H1 (cell line): ENCODE measurements around the gene KNDC1. TPM values are rescaled to one million over a fixed set of nuclear protein-coding genes. Genes with fewer than 3 reads are reported as not detected.

ENCODE experiments used
- CTCF ChIA-PET: fragments of 300-600 bp; sonication (Branson Sonifier 250); formaldehyde crosslinking; loops from one replicate; lab custom pipeline; 2021; ENCODE audit not compliant: partially characterized antibody; lab: Charles Lee
- POLR2A ChIA-PET: fragments of 300-600 bp; sonication (Branson Sonifier 250); formaldehyde crosslinking; loops from one replicate; lab custom pipeline; 2021; ENCODE audit warnings: inconsistent platforms; ENCODE audit not compliant: partially characterized antibody; lab: Charles Lee
- DNase-seq, 2 experiments: peaks; one replicate each; pipeline versions ENCODE4 v3.0.0 to v3.0.0-alpha.2; 2010 to 2022; ENCODE audit warnings: low spot score in 2 of 2, low read depth in 1 of 2, mixed read lengths in 1 of 2
- FAIRE-seq: peaks from 2 replicates; lab custom pipeline; 2011; peaks lifted over from hg19 to GRCh38; lab: Jason Lieb, UNC
- H2AFZ ChIP-seq: 2 replicates; pipeline ENCODE4 v1.8.1; 2012; ENCODE audit warnings: low read length, inconsistent platforms
- H2AK5ac ChIP-seq: 2 replicates; pipeline ENCODE4 v1.6.1; 2013; ENCODE audit warnings: low read depth, low read length
- H2BK120ac ChIP-seq: replicated peaks from 2 replicates; pipeline ENCODE3; 2013; ENCODE audit warnings: low read depth, low read length, inconsistent platforms
- H2BK12ac ChIP-seq: 2 replicates; pipeline ENCODE4 v1.6.1; 2013; ENCODE audit warnings: low read depth, low read length
- H2BK15ac ChIP-seq: 2 replicates; pipeline ENCODE4 v1.6.1; 2013; ENCODE audit warnings: low read length
- H2BK20ac ChIP-seq: 2 replicates; pipeline ENCODE4 v1.6.1; 2013; ENCODE audit warnings: low read length
- H2BK5ac ChIP-seq: 2 replicates; pipeline ENCODE4 v1.6.1; 2013; ENCODE audit warnings: low read depth, low read length
- H3K14ac ChIP-seq: 2 replicates; pipeline ENCODE4 v1.6.1; 2013; ENCODE audit warnings: inconsistent platforms; ENCODE audit not compliant: insufficient read length
- H3K18ac ChIP-seq: 2 replicates; pipeline ENCODE4 v1.6.1; 2013; ENCODE audit warnings: low read length; ENCODE audit errors: extremely low read depth
- H3K23ac ChIP-seq: 2 replicates; pipeline ENCODE4 v1.6.1; 2013; ENCODE audit warnings: inconsistent platforms; ENCODE audit not compliant: insufficient read length
- H3K23me2 ChIP-seq: 2 replicates; pipeline ENCODE4 v1.6.1; 2013; ENCODE audit warnings: low read depth, low read length
- H3K27ac ChIP-seq: 2 replicates; pipeline ENCODE4 v1.6.1; 2011; ENCODE audit warnings: low read depth, low read length, inconsistent platforms
- H3K27me3 ChIP-seq, 4 experiments: replicated peaks in 1 of 4; 1 replicate in 1 of 4; 2 replicates in 3 of 4; pipeline versions ENCODE4 v1.6.1 to v1.8.1; 2011 to 2013; ENCODE audit warnings: low read length in 3 of 4, mild to moderate bottlenecking in 3 of 4, inconsistent platforms in 2 of 4, mixed read lengths in 2 of 4, moderate library complexity in 1 of 4; ENCODE audit not compliant: control insufficient read depth in 3 of 4, insufficient read depth in 3 of 4; ENCODE audit errors: extremely low read depth in 1 of 4
- H3K36me3 ChIP-seq, 4 experiments: 2 replicates each; pipeline versions ENCODE4 v1.6.1 to v1.8.1; 2011 to 2013; ENCODE audit warnings: mild to moderate bottlenecking in 4 of 4, low read length in 3 of 4, moderate library complexity in 2 of 4, control low read depth in 1 of 4, inconsistent platforms in 1 of 4; ENCODE audit not compliant: insufficient read depth in 4 of 4, control insufficient read depth in 2 of 4
- H3K4ac ChIP-seq: replicated peaks from 2 replicates; pipeline ENCODE3; 2013; ENCODE audit warnings: low read length, low read depth, mixed read lengths, inconsistent platforms; ENCODE audit not compliant: insufficient read length
- H3K4me1 ChIP-seq, 4 experiments: replicated peaks in 1 of 4; 1 replicate in 1 of 4; 2 replicates in 3 of 4; pipeline versions ENCODE4 v1.6.1 to v1.8.1; 2011 to 2013; ENCODE audit warnings: low read length in 3 of 4, inconsistent platforms in 2 of 4, mixed read lengths in 1 of 4; ENCODE audit not compliant: insufficient read depth in 4 of 4, control insufficient read depth in 3 of 4
- H3K4me2 ChIP-seq, 2 experiments: 2 replicates each; pipeline versions ENCODE4 v1.6.1 to v1.8.1; 2011 to 2013; ENCODE audit warnings: low read depth in 2 of 2, low read length in 2 of 2, control low read depth in 1 of 2, inconsistent platforms in 1 of 2, mild to moderate bottlenecking in 1 of 2; ENCODE audit not compliant: insufficient read depth in 1 of 2
- H3K4me3 ChIP-seq, 4 experiments: fragments of 200-600, 300-600 bp in 1 of 4; sonication (generic), shearing (Covaris generic), sonication (Bioruptor Twin) in 1 of 4; 2 replicates each; pipeline versions ENCODE4 v1.5.1 to v1.8.1; 2011 to 2016; ENCODE audit warnings: low read length in 4 of 4, low read depth in 3 of 4, control low read depth in 2 of 4, inconsistent platforms in 2 of 4, mild to moderate bottlenecking in 2 of 4, mixed read lengths in 1 of 4, moderate library complexity in 1 of 4; ENCODE audit not compliant: insufficient read depth in 2 of 4; ENCODE audit errors: extremely low read depth in 1 of 4
- H3K56ac ChIP-seq: replicated peaks from 2 replicates; pipeline ENCODE3; 2013; ENCODE audit warnings: low read depth, mild to moderate bottlenecking, mixed read lengths, low read length, inconsistent platforms; ENCODE audit not compliant: insufficient read length
- H3K79me1 ChIP-seq: 2 replicates; pipeline ENCODE4 v1.6.1; 2013; ENCODE audit warnings: low read depth, low read length, control low read depth
- H3K79me2 ChIP-seq, 2 experiments: 2 replicates each; pipeline versions ENCODE4 v1.6.1 to v1.8.1; 2012 to 2013; ENCODE audit warnings: low read length in 2 of 2, mild to moderate bottlenecking in 2 of 2, inconsistent platforms in 1 of 2; ENCODE audit not compliant: insufficient read depth in 2 of 2, control insufficient read depth in 1 of 2
- H3K9ac ChIP-seq, 4 experiments: replicated peaks in 1 of 4; 1 replicate in 1 of 4; 2 replicates in 3 of 4; pipeline versions ENCODE4 v1.6.1 to v1.8.1; 2011 to 2013; ENCODE audit warnings: low read depth in 3 of 4, low read length in 3 of 4, control low read depth in 2 of 4, mild to moderate bottlenecking in 2 of 4, moderate library complexity in 2 of 4, inconsistent platforms in 1 of 4; ENCODE audit errors: extremely low read depth in 1 of 4
- H3K9me3 ChIP-seq, 2 experiments: 2 replicates each; pipeline versions ENCODE4 v1.6.1 to v1.8.1; 2012 to 2013; ENCODE audit warnings: mild to moderate bottlenecking in 2 of 2, moderate library complexity in 2 of 2, control low read depth in 1 of 2, inconsistent platforms in 1 of 2, low read depth in 1 of 2, low read length in 1 of 2, mixed read lengths in 1 of 2; ENCODE audit not compliant: insufficient read depth in 2 of 2
- H4K20me1 ChIP-seq, 2 experiments: replicated peaks in 1 of 2; 2 replicates each; pipeline versions ENCODE3 to v1.8.1; 2011 to 2013; ENCODE audit warnings: inconsistent platforms in 2 of 2, low read length in 2 of 2, mild to moderate bottlenecking in 1 of 2; ENCODE audit not compliant: insufficient read depth in 2 of 2, control insufficient read depth in 1 of 2
- H4K5ac ChIP-seq: 2 replicates; pipeline ENCODE4 v1.6.1; 2013; ENCODE audit warnings: low read length, low read depth, mixed read lengths, inconsistent platforms; ENCODE audit not compliant: insufficient read length
- H4K8ac ChIP-seq: 2 replicates; pipeline ENCODE4 v1.8.0; 2013; ENCODE audit warnings: mild to moderate bottlenecking, moderate library complexity, low read length, inconsistent platforms; ENCODE audit not compliant: insufficient read depth; ENCODE audit errors: extremely low read depth
- H4K91ac ChIP-seq: replicated peaks from 2 replicates; pipeline ENCODE3; 2013; ENCODE audit warnings: low read length, mixed read lengths, inconsistent platforms; ENCODE audit not compliant: insufficient read length
- EGR1 ChIP-seq: IDR thresholded peaks from 2 replicates; pipeline ENCODE4 v1.6.1; 2011; ENCODE audit warnings: low read depth, low read length, borderline replicate concordance
- HDAC2 ChIP-seq, 2 experiments: fragments of 300-600 bp in 1 of 2; sonication (generic) in 1 of 2; IDR thresholded peaks; 2 replicates each; pipeline ENCODE4 v1.6.1; 2011 to 2012; ENCODE audit warnings: low read depth in 2 of 2, low read length in 2 of 2, mild to moderate bottlenecking in 2 of 2, moderate library complexity in 2 of 2, borderline replicate concordance in 1 of 2, inconsistent platforms in 1 of 2
- KDM1A ChIP-seq: fragments of 200-600, 300-600 bp; sonication (generic); IDR thresholded peaks from 2 replicates; pipeline ENCODE4 v1.7.1; 2016; ENCODE audit warnings: mild to moderate bottlenecking, low read length, borderline replicate concordance
- SIX5 ChIP-seq: IDR thresholded peaks from 2 replicates; pipeline ENCODE4 v1.6.1; 2011; ENCODE audit warnings: mild to moderate bottlenecking, low read depth, low read length
- WGBS, 2 experiments: shearing (Covaris generic) in 1 of 2; methylation state at CpG; one replicate each; pipeline versions ENCODE4 v1.1.6 to v1.1.7; 2013 to 2015; ENCODE audit warnings: low lambda C conversion rate in 2 of 2, mixed read lengths in 2 of 2, inconsistent platforms in 1 of 2, low coverage in 1 of 2, missing lambda C conversion rate in 1 of 2; ENCODE audit not compliant: insufficient replicate concordance in 2 of 2, insufficient coverage in 1 of 2, insufficient read length in 1 of 2; ENCODE audit errors: extremely low coverage in 1 of 2, missing lambda C conversion rate in 1 of 2; 5-methylcytosine and 5-hydroxymethylcytosine counted together
- polyA plus RNA-seq, 7 experiments: library from polyadenylated mRNA; depleted of rRNA in 3 of 7; stranded (reverse) in 5 of 7; unstranded in 2 of 7; fragments of >200 nt in 5 of 7; fragments of 200-250 nt in 2 of 7; gene quantifications; 1 replicate in 5 of 7; 2 replicates in 1 of 7; 4 replicates in 1 of 7; pipeline versions ENCODE4 v1.2.1 to v1.2.3, GENCODE V29; 2011 to 2013; ENCODE audit warnings: missing spikeins in 2 of 7, mixed read lengths in 2 of 7
- total RNA-seq: library from RNA; stranded (reverse); fragmentation: NEBNext Ultra II Directional; extraction: Animal tissue kit (Norgen Biotek cat#: 25700); gene quantifications from 2 replicates; pipeline ENCODE4 v1.2.1, GENCODE V29; 2021

Gene KNDC1
- total and polyA plus RNA-seq, 2 of the 8 experiments (the other 6 are each of a cell fraction or from before 2014, with no cell fraction given) = 7.5 to 16.7 TPM

GRCh38 chr10:133132473-133133291 is 27.3 kb upstream of the KNDC1 start:
- no peak for FAIRE-seq

More at GRCh38 chr10:133132473-133133291, 27.3 kb upstream of the KNDC1 start:
- Histone ChIP-seq H3K4me2 (no peak overlapping the region), H3K9me3 (peaks cover 0 to 5% of the 10 kb centered on the region in 2 experiments; a peak in 1 of 4 replicates), H4K91ac (no peak overlapping the region), H2AK5ac (no peak overlapping the region), H2BK20ac (no peak overlapping the region), H4K5ac (no peak overlapping the region), H3K56ac (no peak overlapping the region), H2BK5ac (peak overlapping the region; percentile 23; the same call in 1 of the 2 replicates), H2BK15ac (no peak overlapping the region), H3K79me2 (no peaks in the 10 kb centered on the region), H3K27me3 (no peaks in the 10 kb centered on the region), H3K14ac (no peak overlapping the region), H2AFZ (no peak overlapping the region), H3K4me3 (no peak overlapping the region), H2BK120ac (no peak overlapping the region), H3K4me1 (no peaks in the 10 kb centered on the region; a peak in 1 of 7 replicates), H3K27ac (no peak overlapping the region), H3K36me3 (no peaks in the 10 kb centered on the region), H3K23ac (no peak overlapping the region), H3K18ac (no peak overlapping the region), H3K79me1 (no peaks in the 10 kb centered on the region), H4K8ac (no peak overlapping the region), H3K9ac (no peak overlapping the region), H2BK12ac (peak overlapping the region; percentile 95; the same call in 1 of the 2 replicates), H3K4ac (no peak overlapping the region), H3K23me2 (0 out of 2 replicates have a peak, but pooled peaks cover 4% of the 10 kb centered on the region), H4K20me1 (peaks cover 0 to 8% of the 10 kb centered on the region in 2 experiments)
- ChIA-PET POLR2A (interaction anchor here (0.5 to 1.0 kb wide), 2 partner anchors 53 to 86 kb away, joined by 3 read pairs; no protein-coding TSS in a partner anchor), CTCF (interaction anchor here (0.7 to 4.7 kb wide), 2 partner anchors 12 to 195 kb away, joined by 3 to 23 read pairs; no protein-coding TSS in a partner anchor)
- 93% methylated on average over 26 of the region's 26 CpGs; no CpG with 5 or more reads in 1 of the 2 experiments for WGBS, 2 experiments
- no peak for DNase-seq
- TF ChIP-seq KDM1A (no peak), SIX5 (no peak), HDAC2 (IDR thresholded peaks at IDR 0.05; ENCODE audit: borderline replicate concordance in 1 of 2, low read depth in 2 of 2, low read length in 2 of 2) (no peak), EGR1 (peak; percentile 66; the same call in 1 of the 2 replicates)
